GM21526 (cell line): Measurements from ENCODE around the gene KANK2.

Experiments used
- ATAC-seq: cut with Tn5 transposase; IDR thresholded peaks from one replicate; pipeline ENCODE4 v1.9.1; 2021; ENCODE audit warnings: moderate library complexity; ENCODE audit not compliant: unreplicated experiment, low FRiP score

The KANK2 gene

DNA sequence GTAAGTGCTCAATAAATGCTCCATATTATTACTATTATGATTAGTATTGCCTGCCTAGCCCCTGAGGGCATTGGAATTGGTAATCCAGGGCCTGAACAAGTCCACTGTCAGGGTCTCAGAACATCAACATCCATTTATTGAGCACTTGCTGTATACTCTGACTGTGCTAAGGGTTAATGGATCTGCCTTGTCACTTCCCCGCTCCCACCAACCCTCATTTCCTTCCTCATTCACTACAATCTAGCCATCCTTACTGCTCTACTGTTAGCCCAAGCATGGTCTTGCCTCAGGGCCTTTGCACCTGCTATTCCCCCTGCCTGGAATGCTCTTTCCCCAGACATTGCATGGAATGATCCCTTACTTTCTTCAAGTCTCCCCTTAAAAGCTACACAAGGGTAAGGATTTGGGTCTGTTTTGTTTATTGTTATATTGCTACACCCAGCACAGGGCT lies 29.4 kb upstream of the KANK2 start:
- no peak for ATAC-seq

GRCh38 chr19:11225815-11226214 lies 28.5 kb upstream of the KANK2 start:
- ATAC-seq = no peak

GRCh38 chr19:11225172-11225571 lies 27.8 kb upstream of the KANK2 start:
- ATAC-seq = no peak

DNA sequence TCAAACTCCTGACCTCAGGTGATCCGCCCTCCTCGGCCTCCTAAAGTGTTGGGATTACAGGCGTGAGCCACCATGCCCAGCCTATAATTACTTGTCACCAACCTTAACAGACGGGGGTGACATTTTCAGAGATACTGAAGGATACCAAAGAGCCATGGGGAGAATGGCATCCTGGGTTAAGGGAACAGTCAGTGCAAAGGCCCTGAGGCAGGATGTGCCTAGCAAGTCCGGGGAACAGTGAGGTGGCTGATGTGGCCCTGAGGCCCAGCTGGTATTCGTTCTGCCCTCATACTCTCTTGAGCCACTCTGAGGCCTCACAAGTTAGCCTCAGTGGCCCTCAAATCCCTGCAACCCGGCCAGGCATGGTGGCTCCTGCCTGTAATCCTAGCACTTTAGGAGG lies 27.1 kb upstream of the KANK2 start:
- no peak for ATAC-seq

DNA sequence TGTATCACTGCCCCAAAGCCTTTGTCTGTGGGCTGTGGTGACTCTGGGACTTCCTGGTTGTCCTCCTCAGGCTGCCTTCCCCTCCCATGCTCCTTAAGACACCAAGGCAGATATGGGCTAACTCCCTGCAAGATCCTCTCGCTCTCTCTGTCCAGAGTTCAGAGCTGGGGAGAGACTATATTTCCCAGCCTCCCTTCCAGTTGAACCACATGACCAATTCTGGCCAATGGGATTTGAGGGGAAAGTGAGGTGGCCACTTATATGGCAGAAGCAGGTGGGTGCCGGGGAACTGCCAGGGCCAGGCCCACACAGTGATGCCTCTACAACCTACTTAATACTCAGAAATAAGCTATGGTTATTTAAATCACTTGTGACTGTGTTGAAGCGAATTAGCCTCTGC lies 25.9 kb upstream of the KANK2 start:
- ATAC-seq = no peak

DNA sequence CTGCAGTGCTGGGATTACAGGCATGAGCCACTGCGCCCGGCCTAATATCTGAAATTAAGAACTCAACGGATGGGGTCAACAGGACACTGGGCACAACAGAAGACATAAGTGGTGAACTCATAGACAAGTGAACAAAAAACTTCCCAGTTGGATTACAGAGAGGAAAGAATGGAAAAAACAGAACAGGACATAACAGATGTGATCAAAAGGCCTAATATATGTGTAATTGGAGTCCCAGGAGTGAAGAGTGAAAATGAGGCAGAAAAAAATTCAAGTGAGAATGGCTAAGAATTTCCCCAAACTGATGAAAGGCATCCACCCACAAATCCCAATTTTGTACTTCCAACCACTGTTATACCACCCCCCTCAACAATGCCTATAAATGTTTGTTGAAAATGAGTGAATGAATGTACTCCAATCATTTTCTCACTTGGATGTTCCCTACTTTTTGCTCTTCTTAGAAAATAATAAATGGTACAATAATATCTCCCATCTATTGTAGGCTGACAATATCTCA lies 23.8 kb upstream of the KANK2 start:
- ATAC-seq = no peak

DNA sequence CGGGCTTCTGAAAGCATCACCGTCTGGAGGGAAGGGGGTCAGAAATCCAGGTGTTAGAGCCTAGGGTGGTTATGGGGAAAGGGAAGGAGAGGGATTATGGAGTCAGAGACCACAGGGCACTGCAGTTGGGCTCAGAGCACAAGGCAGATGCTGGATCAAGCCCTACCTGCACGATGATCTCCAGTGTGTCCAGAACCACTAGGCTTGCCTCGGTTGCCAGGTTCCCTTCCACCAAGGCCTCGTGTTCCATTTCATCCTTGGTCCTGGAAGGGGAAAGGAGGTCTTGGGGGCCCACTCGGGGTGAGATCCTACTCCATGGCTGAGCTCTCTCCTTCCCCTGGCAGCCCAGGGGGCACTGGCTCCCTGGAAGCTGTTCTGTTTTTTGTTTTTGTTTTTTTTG lies 17.0 kb upstream of the KANK2 start:
- no peak for ATAC-seq

DNA sequence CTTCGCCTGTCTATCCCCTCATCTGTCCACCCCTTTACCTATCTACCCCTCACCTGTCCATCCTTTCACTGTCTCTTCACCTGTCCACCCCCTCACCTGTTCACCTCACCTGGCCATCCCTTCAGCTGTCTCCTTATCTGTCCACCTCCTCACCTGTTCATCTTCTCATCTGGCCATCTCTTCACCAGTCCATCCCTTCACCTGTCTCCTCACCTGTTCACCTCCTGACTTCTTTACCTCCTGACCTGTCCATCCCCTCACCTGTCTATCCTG lies 13.2 kb upstream of the KANK2 start:
- ATAC-seq = no peak

DNA sequence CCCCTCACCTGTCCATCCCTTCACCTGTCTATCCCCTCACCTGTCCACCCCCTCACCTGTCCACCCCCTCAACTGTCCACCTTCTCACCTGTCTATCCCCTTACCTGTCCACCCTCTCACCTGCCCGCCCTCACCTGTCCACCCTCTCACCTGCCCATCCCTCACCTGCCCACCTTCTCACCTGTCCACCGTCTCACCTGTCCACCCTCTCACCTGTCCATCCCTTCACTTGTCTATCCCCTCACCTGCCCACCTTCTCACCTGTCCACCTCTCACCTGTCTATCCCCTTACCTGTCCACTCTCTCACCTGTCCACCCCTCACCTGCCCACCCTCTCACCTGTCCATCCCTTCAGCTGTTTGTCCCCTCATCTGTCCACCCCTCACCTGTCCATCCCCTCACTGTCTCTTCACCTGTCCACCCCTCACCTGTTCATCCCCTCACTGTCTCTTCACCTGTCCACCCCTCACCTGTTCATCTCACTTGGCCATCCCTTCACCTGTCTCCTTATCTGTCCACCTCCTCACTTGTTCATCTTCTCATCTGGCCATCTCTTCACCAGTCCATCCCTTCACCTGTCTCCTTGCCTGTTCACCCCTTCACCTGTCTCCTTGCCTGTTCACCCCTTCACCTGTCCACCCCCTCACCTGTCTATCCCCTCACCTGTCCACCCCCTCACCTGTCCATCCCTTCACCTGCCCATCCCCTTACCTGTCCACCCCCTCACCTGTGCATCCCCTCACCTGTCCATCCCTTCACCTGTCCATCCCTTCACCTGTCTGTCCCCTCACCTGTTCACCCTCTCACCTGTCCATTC lies 12.7 kb upstream of the KANK2 start:
- no peak for ATAC-seq

- no peak for ATAC-seq
Observed at GRCh38 chr19:11208561-11209471, 11.5 kb upstream of the KANK2 start.

GRCh38 chr19:11205939-11206570 lies 8.7 kb upstream of the KANK2 start:
- no peak for ATAC-seq

GRCh38 chr19:11204943-11205349 lies 7.6 kb upstream of the KANK2 start:
- ATAC-seq = no peak

GRCh38 chr19:11204076-11204602 lies 6.8 kb upstream of the KANK2 start:
- ATAC-seq = no peak

GRCh38 chr19:11203194-11204075 lies 6.1 kb upstream of the KANK2 start:
- no peak for ATAC-seq

DNA sequence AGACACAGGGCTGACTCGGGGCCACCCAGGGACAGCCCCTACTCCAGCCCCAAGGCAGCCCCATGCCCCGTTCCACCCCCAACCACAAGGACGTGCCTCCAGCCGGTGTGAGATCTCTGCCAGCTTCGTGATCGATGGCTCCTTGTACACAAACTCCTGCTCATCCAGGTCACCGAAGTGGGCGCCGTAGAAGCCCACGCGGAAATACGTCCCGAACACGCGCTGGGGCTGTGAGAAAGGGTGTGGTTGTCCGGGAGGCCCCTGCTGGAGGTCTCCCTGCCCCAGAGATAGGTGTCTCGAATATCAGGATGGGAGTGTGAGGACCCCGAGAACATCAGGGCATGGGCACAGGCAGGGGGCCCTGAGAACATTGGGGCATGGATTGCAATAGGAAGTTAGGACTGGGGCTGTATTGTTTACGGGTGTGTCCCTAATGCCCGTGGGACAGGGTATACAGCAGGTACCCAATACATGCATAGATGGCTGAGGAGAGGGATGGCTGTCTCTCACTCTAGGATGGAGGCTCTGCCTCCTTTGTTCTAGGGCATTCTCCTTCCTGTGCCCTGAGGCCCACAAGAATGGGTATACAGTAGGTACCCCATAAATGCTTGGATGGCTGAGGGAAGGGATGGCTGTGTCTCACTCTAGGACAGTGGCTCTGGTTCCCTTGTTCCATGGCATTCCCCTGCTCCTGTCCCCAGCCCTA lies 5.3 kb upstream of the KANK2 start:
- ATAC-seq = no peak

DNA sequence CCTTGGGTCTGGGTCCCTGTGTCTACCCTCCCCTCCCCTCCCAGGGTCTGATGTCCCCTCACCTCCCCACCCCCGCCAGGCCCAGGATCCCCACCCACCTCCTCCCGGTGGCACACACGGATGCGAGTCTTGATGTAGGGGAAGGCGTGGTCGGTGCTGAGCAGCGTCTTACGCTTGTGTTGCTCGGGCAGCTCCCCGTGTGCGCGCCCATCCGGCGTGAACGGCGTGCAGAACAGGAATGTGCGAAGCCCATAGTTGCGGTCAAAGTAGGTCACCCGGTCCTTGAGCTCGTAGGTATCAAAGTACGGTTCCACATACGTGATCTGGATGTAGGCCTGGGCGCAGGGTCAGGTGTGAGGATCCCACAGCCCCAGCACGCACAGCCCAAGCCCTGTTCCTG lies 4.4 kb upstream of the KANK2 start:
- ATAC-seq = no peak

DNA sequence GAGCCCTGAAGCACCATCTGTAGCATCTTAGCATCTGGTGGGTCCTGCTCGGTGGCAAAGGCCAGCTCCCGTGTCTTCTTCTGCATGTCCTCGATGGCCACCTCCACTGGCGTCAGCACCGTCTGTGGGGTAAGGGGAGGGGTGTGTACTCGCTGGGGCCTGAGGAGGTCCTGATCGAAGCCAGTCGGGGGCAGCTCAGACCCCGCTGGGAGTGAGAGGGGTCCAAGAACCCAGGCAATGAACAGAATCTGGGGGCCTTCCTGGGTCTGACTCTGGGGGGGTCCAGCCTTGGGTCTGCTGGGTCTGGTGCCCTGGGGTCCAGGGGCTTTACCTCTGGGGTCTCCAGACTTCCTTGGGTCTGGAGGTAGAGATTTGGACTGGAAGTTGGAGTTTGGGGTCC lies 3.6 kb upstream of the KANK2 start:
- no peak for ATAC-seq

GRCh38 chr19:11200015-11200574 lies 2.8 kb upstream of the KANK2 start:
- no peak for ATAC-seq

DNA sequence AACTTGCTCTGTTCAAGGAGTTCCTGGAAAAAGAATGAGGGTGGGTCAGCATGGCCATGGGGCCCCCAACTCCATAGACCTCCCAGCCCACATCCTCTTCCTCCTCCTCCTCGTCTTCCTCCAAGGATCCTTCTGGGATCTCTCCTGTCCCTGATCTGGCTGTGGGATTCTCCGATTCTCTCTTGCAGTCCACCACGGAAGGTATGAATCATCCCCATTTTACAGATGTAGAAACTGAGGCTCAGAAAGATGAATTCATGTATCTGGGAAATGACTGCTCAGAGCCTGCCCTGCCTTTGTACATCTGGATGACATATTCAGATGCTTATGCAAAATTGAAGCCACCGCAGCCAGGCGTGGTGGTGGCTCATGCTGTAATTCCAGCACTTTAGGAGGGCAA lies 2.2 kb upstream of the KANK2 start:
- no peak for ATAC-seq
